HCT116 (cell line): ENCODE results near the gene SKAP1. TPM values are rescaled to one million over a fixed set of nuclear protein-coding genes. Genes with fewer than 3 reads are reported as not detected.

Source experiments
- ATAC-seq: fragments of 200-7000 bp; cut with Tn5 transposase; 2 replicates; pipeline ENCODE4 v1.9.1; 2020; ENCODE audit warnings: mild to moderate bottlenecking, moderate library complexity
- BruUV-seq: library from RNA; stranded (reverse); fragments of 400-500 nt; replicated peaks from 2 replicates; lab custom pipeline; 2021; lab: Mats Ljungman, UMichigan
- CTCF ChIA-PET: fragments of 300-600 bp; sonication (Branson Sonifier 250); formaldehyde crosslinking; loops from one replicate; lab custom pipeline; 2021; ENCODE audit warnings: antibody characterized with exemption; lab: Charles Lee
- POLR2A ChIA-PET: fragments of 300-600, 350-600 bp; sonication (Branson Sonifier 250); formaldehyde crosslinking; loops from one replicate; lab custom pipeline; 2021; ENCODE audit warnings: antibody characterized with exemption; lab: Charles Lee
- RAD21 ChIA-PET, 2 experiments: fragments of 300-600 bp; sonication (Branson Sonifier 250); formaldehyde crosslinking; loops; one replicate each; lab custom pipeline; 2023; ENCODE audit warnings: low total read pairs in 2 of 2; ENCODE audit not compliant: uncharacterized antibody in 2 of 2, unreplicated experiment in 2 of 2, low non-redundant PET in 1 of 2; lab: Charles Lee
- DNase-seq: peaks from one replicate; pipeline ENCODE4 v3.0.0-alpha.2; 2010; ENCODE audit warnings: low read depth, low spot score
- H2AFZ ChIP-seq: fragments of 200-600 bp; shearing (Covaris generic), sonication (generic); 2 replicates; pipeline ENCODE4 v1.6.1; 2017; ENCODE audit warnings: low read depth, mixed run types, mixed read lengths, antibody characterized with exemption, low read length; ENCODE audit not compliant: poor library complexity, severe bottlenecking
- H3K27ac ChIP-seq: 2 replicates; pipeline ENCODE4 v1.5.1; 2012; ENCODE audit warnings: low read depth, low read length
- H3K27me3 ChIP-seq: fragments of 200-600 bp; sonication (generic); 2 replicates; pipeline ENCODE4 v1.6.1; 2016; ENCODE audit warnings: mixed run types, low read length, mixed read lengths; ENCODE audit not compliant: insufficient read depth
- H3K36me3 ChIP-seq, 2 experiments: fragments of 200-500 bp in 1 of 2; fragments of 200-600 bp in 1 of 2; sonication (Bioruptor generic) in 1 of 2; sonication (generic) in 1 of 2; 2 replicates each; pipeline versions ENCODE4 v1.5.1 to v1.6.1; 2014 to 2016; ENCODE audit warnings: low read length in 2 of 2, inconsistent platforms in 1 of 2, mixed read lengths in 1 of 2, mixed run types in 1 of 2; ENCODE audit not compliant: insufficient read depth in 2 of 2, control insufficient read depth in 1 of 2
- H3K4me1 ChIP-seq, 2 experiments: fragments of 200-600 bp in 1 of 2; sonication (generic) in 1 of 2; 2 replicates each; pipeline versions ENCODE4 v1.5.1 to v1.6.1; 2012 to 2017; ENCODE audit warnings: low read length in 2 of 2, inconsistent platforms in 1 of 2, mild to moderate bottlenecking in 1 of 2, mixed read lengths in 1 of 2, mixed run types in 1 of 2, moderate library complexity in 1 of 2; ENCODE audit not compliant: insufficient read depth in 2 of 2, control insufficient read depth in 1 of 2
- H3K4me2 ChIP-seq: fragments of 200-600 bp; sonication (generic); 2 replicates; pipeline ENCODE4 v1.6.1; 2017; ENCODE audit warnings: mixed run types, low read length, mixed read lengths
- H3K4me3 ChIP-seq, 2 experiments: fragments of 200-600 bp in 1 of 2; sonication (generic) in 1 of 2; replicated peaks in 1 of 2; 2 replicates each; pipeline ENCODE4 v1.5.1; 2011 to 2016; ENCODE audit warnings: low read length in 2 of 2, control low read depth in 1 of 2, low read depth in 1 of 2, mild to moderate bottlenecking in 1 of 2, mixed read lengths in 1 of 2, mixed run types in 1 of 2
- H3K79me2 ChIP-seq: fragments of 200-600 bp; sonication (generic); 2 replicates; pipeline ENCODE4 v1.6.1; 2017; ENCODE audit warnings: mild to moderate bottlenecking, mixed run types, low read length, moderate library complexity, mixed read lengths; ENCODE audit not compliant: insufficient read depth
- H3K9ac ChIP-seq: fragments of 200-600 bp; sonication (generic); 2 replicates; pipeline ENCODE4 v1.6.1; 2016; ENCODE audit warnings: low read length, mixed read lengths
- H3K9me2 ChIP-seq: fragments of 200-600 bp; sonication (generic), shearing (Covaris generic); 2 replicates; pipeline ENCODE4 v1.6.1; 2017; ENCODE audit warnings: mixed run types, mild to moderate bottlenecking, moderate library complexity; ENCODE audit not compliant: insufficient read depth
- H3K9me3 ChIP-seq, 2 experiments: fragments of 200-500 bp in 1 of 2; fragments of 200-600 bp in 1 of 2; sonication (Bioruptor generic) in 1 of 2; sonication (generic) in 1 of 2; 2 replicates each; pipeline ENCODE4 v1.6.1; 2014 to 2017; ENCODE audit warnings: low read length in 2 of 2, mixed read lengths in 2 of 2, inconsistent platforms in 1 of 2, low read depth in 1 of 2, mild to moderate bottlenecking in 1 of 2, mixed run types in 1 of 2, moderate library complexity in 1 of 2; ENCODE audit not compliant: control insufficient read depth in 1 of 2, insufficient read depth in 1 of 2
- H4K20me1 ChIP-seq: fragments of 200-600 bp; sonication (generic), shearing (Covaris generic); 2 replicates; pipeline ENCODE4 v1.6.1; 2017; ENCODE audit warnings: mixed run types, mild to moderate bottlenecking, moderate library complexity; ENCODE audit not compliant: insufficient read depth
- ATF3 ChIP-seq: IDR thresholded peaks from 2 replicates; pipeline ENCODE4 v1.6.1; 2012
- CBX3 ChIP-seq: IDR thresholded peaks from 2 replicates; pipeline ENCODE4 v1.6.1; 2012; ENCODE audit warnings: low read depth
- CEBPB ChIP-seq: IDR thresholded peaks from 2 replicates; pipeline ENCODE4 v1.6.1; 2012; ENCODE audit warnings: low read depth
- CTCF ChIP-seq, 3 experiments: fragments of 200-600 bp in 1 of 3; sonication (generic) in 1 of 3; IDR thresholded peaks in 2 of 3; conservative IDR thresholded peaks in 1 of 3; 2 replicates each; pipeline ENCODE4 v1.5.1; 2012 to 2017; ENCODE audit warnings: low read depth in 2 of 3, low read length in 2 of 3, antibody characterized with exemption in 1 of 3, borderline replicate concordance in 1 of 3, control low read depth in 1 of 3, mild to moderate bottlenecking in 1 of 3, mixed read lengths in 1 of 3, mixed run types in 1 of 3, moderate library complexity in 1 of 3; ENCODE audit not compliant: insufficient read depth in 1 of 3
- EGR1 ChIP-seq: IDR thresholded peaks from 2 replicates; pipeline ENCODE4 v1.6.1; 2012; ENCODE audit warnings: low read depth
- ELF1 ChIP-seq: IDR thresholded peaks from 2 replicates; pipeline ENCODE4 v1.6.1; 2012; ENCODE audit warnings: low read depth, borderline replicate concordance
- EZH2phosphoT487 ChIP-seq: fragments of 200-600 bp; IDR thresholded peaks from 2 replicates; pipeline ENCODE4 v1.6.1; 2018; ENCODE audit warnings: antibody characterized with exemption, borderline replicate concordance
- FOSL1 ChIP-seq: IDR thresholded peaks from 2 replicates; pipeline ENCODE4 v1.6.1; 2012; ENCODE audit warnings: low read depth
- JUND ChIP-seq: IDR thresholded peaks from 2 replicates; pipeline ENCODE4 v1.6.1; 2012
- POLR2A ChIP-seq: IDR thresholded peaks from 2 replicates; pipeline ENCODE4 v1.7.0; 2011; ENCODE audit warnings: borderline replicate concordance; ENCODE audit not compliant: insufficient read depth, insufficient read length; ENCODE audit errors: extremely low read depth
- POLR2AphosphoS5 ChIP-seq: IDR thresholded peaks from 2 replicates; pipeline ENCODE4 v1.6.1; 2011; ENCODE audit warnings: mild to moderate bottlenecking, low read depth, low read length, moderate library complexity
- RAD21 ChIP-seq: IDR thresholded peaks from 2 replicates; pipeline ENCODE4 v1.6.1; 2012; ENCODE audit warnings: low read depth, mild to moderate bottlenecking
- REST ChIP-seq: IDR thresholded peaks from 2 replicates; pipeline ENCODE4 v1.6.1; 2012; ENCODE audit warnings: low read depth
- SIN3A ChIP-seq: IDR thresholded peaks from 2 replicates; pipeline ENCODE4 v1.6.1; 2012; ENCODE audit warnings: low read depth
- SP1 ChIP-seq: IDR thresholded peaks from 2 replicates; pipeline ENCODE4 v1.6.1; 2012; ENCODE audit warnings: low read depth
- YY1 ChIP-seq: IDR thresholded peaks from 2 replicates; pipeline ENCODE4 v1.6.1; 2011; ENCODE audit warnings: low read length, low read depth, moderate library complexity, mild to moderate bottlenecking; ENCODE audit not compliant: insufficient replicate concordance; ENCODE audit errors: extremely low read depth
- ZBTB33 ChIP-seq: IDR thresholded peaks from 2 replicates; pipeline ENCODE4 v1.6.1; 2011; ENCODE audit warnings: mild to moderate bottlenecking, low read length, moderate library complexity; ENCODE audit not compliant: insufficient replicate concordance; ENCODE audit errors: extremely low read depth
- ZFX ChIP-seq: fragments of 450-650 bp; IDR thresholded peaks from 2 replicates; pipeline ENCODE4 v1.6.1; 2017
- ZNF274 ChIP-seq: fragments of 200-500 bp; sonication (Bioruptor generic); IDR thresholded peaks from 2 replicates; pipeline ENCODE4 v1.6.1; 2014; ENCODE audit warnings: mild to moderate bottlenecking, low read depth, low read length, inconsistent platforms
- intact Hi-C: fragments of 100-400 bp; cut with micrococcal nuclease; formaldehyde crosslinking; loops from 2 replicates; pipeline ENCODE4 v1.10.0; 2022
- total RNA-seq: library from RNA; stranded (reverse); gene quantifications from one replicate; pipeline ENCODE4 v1.2.1, GENCODE V29; 2021; ENCODE audit not compliant: unreplicated experiment

SKAP1 gene
- total RNA-seq, 1 experiment from 2014 or later = 12.4 TPM

- H4K20me1 ChIP-seq = no peaks in the 10 kb centered on the region
- H3K27ac ChIP-seq = no peak overlapping the region
- ATAC-seq (no peak), DNase-seq (no peak)
- H3K4me1 ChIP-seq = peaks cover 0 to 4% of the 10 kb centered on the region in 2 experiments; a peak in 1 of 4 replicates
- no peak overlapping the region for H3K9ac ChIP-seq
- ChIA-PET CTCF (interaction anchor here (2.2 kb wide), 1 partner anchor 16 kb away, joined by 7 read pairs; no protein-coding TSS in a partner anchor), RAD21 (no interaction called here), POLR2A (no interaction called here)
- H3K27me3 ChIP-seq = no peaks in the 10 kb centered on the region
- no TSS peak for BruUV-seq
- no peak overlapping the region for H3K4me3 ChIP-seq
- intact Hi-C loops = no loop called here
- H3K4me2 ChIP-seq = no peak overlapping the region
- no peak overlapping the region for H2AFZ ChIP-seq
- H3K9me2 ChIP-seq = no peaks in the 10 kb centered on the region
- no peaks in the 10 kb centered on the region for H3K79me2 ChIP-seq
- no peaks in the 10 kb centered on the region for H3K36me3 ChIP-seq
- no peaks in the 10 kb centered on the region for H3K9me3 ChIP-seq
- TF ChIP-seq ATF3 (no peak), CBX3 (no peak), YY1 (no peak), ELF1 (no peak), RAD21 (no peak), CEBPB (no peak), EGR1 (no peak), SIN3A (no peak), FOSL1 (no peak), SP1 (no peak), POLR2A (no peak), EZH2phosphoT487 (no peak), REST (no peak), POLR2AphosphoS5 (no peak), ZFX (no peak; the same call in 1 of the 2 replicates), ZBTB33 (no peak), ZNF274 (no peak), CTCF (IDR thresholded peaks at IDR 0.05 in 2 of 3, conservative IDR thresholded peaks at IDR 0.05 in 1 of 3; ENCODE audit: borderline replicate concordance in 1 of 3, insufficient read depth in 1 of 3, low read depth in 2 of 3, low read length in 2 of 3) (no peak), JUND (no peak)
These were observed 10.7 kb upstream of the SKAP1 start for GRCh38 chr17:48440669-48441068.
